Hematopoietic multipotent progenitor cell treated with erythropoietin and hydrocortisone succinate and interleukin-3 and kit ligand, for 15 days (in vitro differentiated cells): ENCODE results near the gene ENOSF1.
"Not testable (repeated sequence)": the region's sequence is repeated elsewhere in the genome, so short reads cannot be mapped to it uniquely, and the experiment has no call there.

ENCODE experiments used
- DNase-seq: peaks from one replicate; pipeline ENCODE4 v3.0.0-alpha.2; 2015; ENCODE audit warnings: low spot score

ENOSF1 gene, protein sequence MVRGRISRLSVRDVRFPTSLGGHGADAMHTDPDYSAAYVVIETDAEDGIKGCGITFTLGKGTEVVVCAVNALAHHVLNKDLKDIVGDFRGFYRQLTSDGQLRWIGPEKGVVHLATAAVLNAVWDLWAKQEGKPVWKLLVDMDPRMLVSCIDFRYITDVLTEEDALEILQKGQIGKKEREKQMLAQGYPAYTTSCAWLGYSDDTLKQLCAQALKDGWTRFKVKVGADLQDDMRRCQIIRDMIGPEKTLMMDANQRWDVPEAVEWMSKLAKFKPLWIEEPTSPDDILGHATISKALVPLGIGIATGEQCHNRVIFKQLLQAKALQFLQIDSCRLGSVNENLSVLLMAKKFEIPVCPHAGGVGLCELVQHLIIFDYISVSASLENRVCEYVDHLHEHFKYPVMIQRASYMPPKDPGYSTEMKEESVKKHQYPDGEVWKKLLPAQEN

DNA sequence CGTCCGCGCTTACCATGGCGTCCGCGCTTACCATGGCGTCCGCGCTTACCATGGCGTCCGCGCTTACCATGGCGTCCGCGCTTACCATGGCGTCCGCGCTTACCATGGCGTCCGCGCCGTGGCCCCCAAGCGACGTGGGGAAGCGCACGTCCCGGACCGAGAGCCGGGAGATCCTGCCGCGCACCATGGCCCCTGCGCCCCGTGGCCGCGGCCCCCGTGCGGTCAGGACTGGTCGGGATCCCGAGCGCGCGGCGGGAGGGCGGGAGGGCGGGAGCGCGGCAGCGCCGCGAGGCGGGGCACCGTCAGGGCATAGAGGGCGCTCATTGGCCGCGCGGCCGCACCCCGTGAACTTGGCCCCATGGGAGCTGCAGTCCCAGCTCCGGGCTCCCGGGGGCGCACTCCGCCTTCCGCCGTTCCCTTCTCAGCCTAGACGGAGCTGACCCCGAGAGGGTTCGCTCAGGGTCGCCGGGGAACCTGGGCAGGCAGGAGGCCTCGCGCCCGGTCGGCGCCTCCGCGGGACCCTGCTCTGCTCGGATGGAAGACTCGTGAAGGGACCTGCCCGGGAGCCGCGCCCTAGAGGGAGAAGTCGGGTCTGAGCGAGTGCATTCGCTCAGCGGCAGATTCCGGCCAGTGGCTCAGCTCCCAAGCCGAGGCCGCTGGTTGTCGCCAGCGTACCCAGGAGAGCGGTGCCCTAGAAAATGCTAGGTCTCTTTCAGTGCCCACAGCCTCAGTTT lies at the start of gene ENOSF1:
Gene ENOSF1 (minus strand): TSS at position 230 of the 734 bp plus-strand sequence. CDS start 43 bp downstream, at position 187.
- DNase-seq = peak; percentile 84

DNA sequence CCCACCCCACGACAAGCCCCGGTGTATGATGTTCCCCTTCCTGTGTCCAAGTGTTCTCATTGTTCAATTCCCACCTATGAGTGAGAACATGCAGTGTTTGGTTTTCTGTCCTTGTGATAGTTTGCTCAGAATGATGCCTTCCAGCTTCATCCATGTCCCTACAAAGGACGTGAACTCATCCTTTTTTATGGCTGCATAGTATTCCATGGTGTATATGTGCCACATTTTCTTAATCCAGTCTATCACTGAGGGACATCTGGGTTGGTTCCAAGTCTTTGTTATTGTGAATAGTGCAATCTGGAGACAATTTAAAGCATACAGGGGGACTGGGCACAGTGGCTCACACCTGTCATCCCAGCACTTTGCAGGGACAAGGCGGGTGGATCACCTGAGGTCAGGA lies 47.4 kb upstream of the ENOSF1 start:
- not testable (repeated sequence) for DNase-seq

DNA sequence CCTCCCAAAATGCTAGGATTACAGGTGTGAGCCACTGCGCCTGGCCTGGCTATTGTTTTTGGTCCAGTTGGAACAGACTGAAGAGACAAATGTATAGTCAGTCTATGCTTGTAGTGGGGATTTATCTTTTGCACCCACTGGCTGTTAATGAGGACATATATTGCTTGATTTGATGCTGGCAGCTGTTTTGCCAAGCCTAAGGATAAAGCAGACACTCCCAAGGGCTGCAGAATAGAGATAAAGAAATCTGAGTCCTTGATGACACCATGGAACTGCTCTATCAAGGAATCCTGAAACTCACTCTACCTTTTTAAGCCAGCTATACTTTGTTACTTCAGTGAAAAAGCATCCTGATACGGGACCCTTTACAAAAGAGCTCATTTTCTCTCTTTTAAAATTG lies 43.1 kb upstream of the ENOSF1 start:
- peak; percentile 62 for DNase-seq

DNA sequence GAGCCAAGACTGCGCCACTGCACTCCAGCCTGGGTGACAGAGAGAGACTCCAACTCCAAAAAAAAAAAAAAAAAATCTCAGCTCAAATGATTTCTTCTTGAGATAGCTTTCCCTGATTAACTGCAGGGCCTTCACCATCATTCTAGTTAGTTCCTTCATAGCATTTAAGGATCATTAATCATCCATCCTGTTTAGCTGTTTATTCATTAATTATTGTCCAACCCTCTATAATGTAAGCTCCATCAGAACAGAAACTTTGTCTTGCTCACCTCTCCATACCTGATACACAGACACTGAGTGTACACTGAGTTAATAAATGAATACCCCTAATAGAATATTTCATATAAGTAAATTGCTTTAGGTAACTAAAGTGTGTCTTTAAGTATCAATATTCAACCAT lies 42.2 kb upstream of the ENOSF1 start:
- DNase-seq = no peak

DNA sequence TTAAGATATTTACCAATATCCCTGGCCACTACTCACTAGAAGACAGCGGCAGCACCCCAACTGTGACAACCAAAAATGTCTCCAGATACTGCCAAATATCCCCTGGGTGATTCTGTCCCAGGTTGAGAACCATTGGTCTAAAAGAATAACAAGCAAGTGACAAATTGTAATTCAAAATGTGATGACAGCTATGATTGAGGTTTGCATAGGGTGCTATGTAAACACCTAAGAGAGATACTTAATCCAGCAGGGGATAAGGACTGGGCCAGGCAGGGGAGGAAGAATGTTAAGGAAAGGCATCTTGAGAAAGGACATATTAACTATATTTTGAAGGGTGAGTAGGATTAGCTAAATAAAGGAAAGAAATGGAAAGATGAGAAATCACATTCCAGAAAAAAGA lies 38.0 kb upstream of the ENOSF1 start:
- no peak for DNase-seq

DNA sequence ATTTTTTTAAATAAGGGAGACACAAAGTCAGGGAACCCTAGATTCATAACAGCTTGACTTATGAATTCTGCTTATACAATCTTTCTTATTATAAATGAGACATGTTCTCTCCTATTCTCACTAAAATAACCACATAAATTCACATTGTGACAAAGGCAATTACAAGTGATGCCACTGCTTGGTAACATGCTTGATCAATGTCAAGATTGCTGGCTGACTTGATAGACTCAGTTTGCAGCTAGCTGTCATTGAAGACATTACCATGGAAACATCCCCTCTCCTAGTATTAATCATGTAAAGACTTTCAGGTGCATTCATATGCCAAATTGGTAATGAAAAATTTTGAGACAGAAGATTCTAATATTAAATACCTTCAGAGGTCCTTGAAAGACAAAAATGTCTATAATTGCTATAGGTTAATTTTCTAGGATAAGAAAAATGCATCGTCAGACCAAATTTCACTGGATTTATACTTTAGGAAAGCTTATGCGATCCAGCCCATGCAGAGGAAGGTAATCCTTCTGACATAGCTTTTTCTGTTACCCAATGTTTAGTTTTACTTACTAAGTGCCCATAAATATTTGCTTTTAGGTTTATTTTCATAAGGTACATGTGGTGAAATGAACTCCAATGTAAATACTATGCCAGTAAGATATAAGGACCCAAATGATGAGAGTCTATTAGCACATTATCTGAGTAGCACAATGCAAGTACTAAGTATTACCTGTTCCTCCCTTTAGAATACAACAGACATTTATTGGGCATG lies 32.6 kb upstream of the ENOSF1 start:
- DNase-seq = no peak

DNA sequence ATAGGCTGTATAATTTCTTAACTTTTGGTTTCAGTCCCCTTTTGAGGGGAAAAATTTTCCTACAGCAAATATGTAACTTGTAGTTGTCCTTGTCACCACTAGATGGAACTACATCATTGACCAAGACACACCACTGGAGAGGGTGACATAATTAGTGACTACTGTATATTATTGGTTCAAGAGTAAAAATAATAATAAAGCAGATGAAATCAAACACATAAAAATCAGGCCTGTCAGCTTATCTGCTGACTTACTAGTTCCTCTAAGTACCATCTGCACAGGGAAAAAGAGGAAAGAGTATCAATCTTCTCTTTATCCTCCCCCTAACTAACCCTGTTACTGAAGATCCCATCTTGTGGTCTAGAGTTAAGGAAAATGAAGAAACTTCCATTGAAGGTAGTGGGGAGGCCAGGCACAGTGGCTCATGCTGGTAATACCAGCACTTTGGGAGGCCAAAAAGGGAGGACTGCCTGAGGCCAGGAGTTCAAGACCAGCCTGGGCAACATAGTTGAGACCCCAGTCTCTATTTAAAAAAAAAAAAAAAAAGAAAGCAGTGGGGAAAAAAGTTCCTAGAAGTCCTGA lies 29.6 kb upstream of the ENOSF1 start:
- peak; percentile 67 for DNase-seq

DNA sequence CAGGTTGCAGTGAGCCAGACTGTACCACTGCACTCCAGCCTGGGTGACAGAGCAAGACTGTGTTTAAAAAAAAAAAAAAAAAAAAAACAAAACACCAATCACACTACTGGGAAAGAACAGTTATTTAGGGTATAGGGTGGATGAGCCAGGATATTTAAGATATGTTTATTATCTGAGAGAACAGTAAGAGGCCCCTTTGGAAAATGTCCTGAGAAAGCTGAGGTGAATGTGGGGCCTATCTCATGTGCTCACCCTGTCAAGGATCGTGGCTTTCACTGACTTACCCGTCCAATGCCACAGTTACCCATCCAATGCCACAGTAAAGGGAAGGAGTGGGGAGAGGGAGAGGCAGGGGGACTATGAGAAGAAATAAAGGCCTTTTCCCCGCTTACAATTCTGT lies 19.9 kb upstream of the ENOSF1 start:
- DNase-seq = no peak

DNA sequence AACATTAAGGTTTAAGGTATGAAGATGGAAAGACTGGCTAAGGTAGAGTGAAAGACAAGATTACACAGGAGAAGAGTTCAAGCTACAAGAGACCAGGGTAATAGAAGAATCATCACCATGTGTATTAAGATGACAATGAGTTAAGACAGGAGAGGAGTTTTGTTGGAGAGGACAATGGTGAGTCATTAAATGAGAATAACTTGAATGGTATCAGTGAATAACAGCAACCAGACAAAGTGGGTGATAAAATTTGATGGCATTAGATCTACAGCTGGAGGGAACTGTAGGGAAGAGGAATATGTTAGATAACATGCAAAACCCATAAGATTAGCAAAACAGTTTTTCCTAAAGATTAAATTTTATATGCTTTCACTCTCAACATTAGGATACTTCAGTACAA lies 18.8 kb upstream of the ENOSF1 start:
- peak; percentile 16 for DNase-seq

DNA sequence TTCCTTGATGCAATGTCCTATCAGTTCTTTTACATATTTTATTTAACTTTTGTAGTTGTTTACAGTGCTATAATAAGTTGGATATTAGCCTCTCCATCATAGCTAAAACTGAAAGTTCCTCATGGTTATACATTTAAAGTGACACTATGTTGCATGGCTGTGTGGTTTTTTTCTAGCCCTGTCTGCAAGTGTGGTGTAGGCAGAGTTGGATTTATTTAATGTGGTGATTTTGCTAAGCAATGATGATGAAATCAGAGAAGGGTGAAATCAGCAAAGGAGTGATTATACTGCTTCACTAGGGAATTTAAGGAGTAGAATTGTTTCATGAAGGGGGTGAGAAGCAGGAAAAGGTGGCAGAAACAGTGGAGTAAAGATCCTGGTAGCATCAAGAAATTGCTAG lies 18.3 kb upstream of the ENOSF1 start:
- DNase-seq = no peak

DNA sequence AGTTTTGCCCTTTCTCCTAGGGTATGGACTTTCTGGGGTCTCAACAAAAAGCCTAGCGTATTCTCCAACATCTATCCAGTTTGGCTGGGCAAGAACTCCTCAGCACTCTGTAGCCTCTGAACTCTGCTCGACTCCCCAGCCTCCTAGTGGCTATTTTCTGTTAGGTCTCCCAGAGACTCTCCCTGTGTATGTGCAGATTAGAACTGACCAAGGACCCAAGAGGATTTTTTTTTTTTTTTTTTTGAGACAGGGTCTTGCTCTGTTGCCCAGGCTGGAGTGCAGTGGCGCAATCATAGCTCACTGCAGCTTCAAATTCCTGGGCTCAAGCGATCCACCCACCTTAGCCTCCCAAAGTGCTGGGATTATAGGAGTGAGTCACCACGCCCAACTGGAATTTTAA lies 17.7 kb upstream of the ENOSF1 start:
- DNase-seq = not testable (repeated sequence)

DNA sequence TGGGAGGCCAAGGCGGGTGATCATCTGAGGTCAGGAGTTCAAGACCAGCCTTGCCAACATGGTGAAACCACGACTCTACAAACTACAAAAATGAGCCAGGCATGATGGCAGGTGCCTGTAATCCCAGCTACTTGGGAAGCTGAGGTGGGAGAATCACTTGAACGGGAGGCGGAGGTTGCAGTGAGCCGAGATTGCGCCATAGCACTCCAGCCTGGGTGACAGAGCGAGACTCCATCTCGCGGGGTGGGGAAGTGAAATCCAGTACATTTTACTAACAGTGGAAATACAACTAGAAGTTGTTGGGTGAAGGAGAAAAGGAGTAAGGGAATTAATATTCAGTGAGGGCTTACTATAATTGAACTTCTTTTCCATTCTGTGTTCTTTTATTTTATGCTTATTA lies 13.2 kb upstream of the ENOSF1 start:
- no peak for DNase-seq

DNA sequence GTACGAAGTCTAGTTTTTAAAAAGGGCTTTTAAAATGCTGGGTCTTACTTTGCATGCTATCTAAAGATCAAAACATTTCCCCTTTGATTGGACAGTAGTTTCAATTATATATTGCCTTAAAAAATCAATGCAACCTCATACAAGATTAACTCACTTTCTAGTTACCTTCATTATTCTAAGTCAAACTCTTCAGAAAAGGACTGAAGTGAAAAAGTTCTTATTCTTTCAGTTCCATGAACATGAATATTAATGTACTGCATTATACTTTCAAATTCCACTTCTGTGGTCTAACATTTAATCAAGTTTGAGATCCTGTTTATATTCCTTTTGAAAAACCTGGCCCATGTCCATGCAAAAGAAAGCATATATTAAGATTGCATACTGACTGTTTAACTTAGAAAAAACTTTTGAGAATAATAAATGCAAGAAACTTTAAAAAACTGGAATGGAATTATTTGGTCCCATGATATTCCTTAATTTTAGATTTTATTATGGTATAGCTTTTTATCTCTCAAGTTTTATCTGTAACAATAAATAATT lies 11.2 kb upstream of the ENOSF1 start:
- DNase-seq = no peak

DNA sequence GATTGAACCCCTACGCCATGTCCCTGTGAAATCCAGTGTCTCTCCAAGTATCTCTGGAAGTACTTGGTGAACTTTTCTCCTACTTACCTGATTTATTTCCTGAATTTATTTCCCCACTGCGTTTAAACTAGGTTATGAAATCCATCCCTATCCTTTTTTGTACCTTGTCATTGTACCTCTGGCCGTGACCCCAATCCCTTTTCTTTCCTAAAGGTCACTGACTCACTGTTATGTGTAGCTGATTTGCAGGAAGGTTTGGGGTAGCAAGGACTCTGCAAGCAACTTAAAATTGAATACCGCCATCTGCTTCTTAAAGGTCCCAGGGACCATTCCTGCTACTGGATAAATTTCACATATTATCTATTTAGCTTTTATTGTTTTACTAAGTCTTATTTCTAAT lies 4.6 kb upstream of the ENOSF1 start:
- DNase-seq = no peak

DNA sequence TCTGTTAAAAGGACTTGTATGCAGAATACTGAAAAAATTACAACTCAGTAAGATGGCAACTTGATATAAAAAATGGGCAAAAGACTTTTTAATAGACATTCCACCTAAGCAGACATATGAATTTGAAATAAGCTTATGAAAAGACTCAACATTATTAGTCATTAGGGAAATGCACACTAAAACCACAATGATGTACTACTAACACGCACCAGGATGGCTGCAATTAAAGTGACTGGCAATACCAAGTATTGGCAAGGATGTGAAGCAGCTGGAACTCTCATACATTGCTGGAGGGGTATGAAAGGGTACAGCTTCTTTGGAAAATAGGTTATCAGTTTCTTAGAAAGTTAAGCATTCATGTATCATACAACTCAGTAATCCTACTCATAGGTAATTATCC lies 3.2 kb upstream of the ENOSF1 start:
- DNase-seq = no peak

DNA sequence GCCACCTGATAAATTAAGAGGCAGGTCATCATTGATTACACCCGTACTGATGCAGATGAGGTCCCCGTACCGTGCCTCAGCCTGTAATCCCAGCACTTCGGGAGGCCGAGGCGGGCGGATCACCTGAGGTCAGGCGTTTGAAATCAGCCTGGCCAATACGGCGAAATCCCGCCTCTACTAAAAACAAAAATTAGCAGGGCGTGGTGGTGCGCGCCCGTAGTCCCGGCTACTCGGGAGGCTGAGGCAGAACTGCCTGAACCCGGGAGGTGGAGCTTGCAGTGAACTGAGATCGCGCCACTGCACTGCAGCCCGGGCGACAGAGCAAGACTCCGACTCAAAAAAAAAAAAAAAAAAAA lies 683 bp upstream of the ENOSF1 start:
- no peak for DNase-seq

DNA sequence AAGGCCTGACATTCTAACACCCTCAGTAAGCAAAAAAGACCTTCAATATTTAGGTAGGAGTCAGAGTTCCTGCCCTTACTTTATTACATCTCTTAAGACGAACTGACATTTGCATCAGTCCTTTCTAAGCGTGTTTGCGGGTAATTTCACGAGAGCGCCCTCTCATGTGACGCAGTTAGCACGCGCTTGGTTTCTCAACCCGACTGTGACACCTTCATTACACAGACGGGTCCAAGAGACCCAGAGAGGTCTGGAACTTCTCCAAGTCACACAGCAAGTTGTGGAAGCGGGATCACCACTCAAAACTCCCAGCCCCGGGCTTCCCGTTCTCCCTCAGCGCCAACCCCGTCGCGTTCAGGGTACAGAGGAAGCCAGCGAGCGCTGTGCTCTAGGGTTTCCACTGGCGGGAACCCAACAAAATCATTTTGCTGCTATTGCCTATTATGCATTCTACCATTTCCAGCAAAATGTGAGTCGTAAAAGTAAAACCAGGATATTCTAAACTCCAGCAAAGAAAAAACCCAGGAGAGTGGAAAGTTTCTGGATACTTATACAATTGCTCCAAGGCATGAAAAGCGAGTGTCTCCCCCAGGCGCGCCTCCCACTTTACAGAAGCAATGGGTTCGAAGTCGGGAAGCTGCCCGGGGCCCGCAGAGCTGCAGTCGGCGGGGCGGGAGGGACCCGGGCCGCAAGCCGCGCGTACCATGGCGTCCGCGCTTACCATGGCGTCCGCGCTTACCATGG lies 601 bp downstream of the ENOSF1 start:
- DNase-seq = peak; percentile 77

DNA sequence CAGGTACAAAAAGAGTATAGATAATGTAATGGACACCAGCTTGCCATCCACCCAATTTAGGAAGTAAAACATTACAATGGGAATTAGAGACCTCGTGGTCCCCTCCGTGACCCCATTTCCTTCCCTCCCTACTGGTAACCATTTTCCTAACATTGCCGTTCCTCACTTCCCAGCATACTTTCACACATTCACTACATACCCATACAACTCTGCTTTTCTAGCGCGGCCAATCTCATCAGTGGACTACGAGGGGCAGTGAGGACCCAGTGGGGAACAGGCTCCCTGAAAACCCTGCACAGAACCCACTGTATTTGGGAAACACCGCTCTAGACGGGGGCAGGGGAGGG lies 1.1 kb downstream of the ENOSF1 start:
- no peak for DNase-seq

DNA sequence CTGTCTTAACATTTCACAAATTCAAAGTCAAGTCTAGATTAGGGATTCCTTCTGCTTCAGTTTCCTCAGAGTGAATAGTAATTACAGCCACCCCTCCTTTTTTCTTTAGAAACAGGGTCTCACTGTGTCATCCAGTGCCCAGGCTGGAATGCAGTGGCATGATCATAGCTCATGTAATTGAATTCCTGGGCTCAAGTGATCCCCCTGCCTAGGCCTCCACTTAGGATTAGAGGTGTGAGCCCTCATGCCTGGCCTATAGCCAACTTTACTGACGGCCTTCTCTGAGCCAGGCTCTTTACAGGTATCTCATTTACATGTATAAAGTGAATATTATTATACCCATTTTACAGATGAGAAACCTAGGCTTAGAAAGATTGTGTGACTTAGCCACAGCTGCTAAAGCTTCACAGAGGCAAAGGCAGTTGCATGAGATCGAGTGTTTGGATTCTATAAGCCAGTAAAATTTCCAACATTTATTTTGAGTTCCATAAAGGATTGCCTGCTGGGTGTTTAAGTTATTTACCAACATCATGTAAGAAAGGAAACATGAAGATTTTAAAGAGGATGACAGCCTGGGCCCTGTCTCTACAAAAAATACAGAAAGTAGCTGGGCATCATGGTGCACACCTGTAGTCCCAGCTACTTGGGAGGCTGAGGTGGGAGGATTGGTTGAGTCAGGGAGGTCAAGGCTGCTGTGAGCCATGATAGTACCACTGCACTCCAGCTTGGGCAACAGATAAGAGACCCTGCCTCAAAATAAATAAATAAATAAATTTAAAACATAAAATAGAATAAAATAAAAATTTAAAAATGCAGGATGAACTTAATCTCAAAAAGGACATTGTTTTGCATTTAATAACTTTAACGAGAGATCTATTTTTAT lies 1.8 kb downstream of the ENOSF1 start:
- DNase-seq = peak; percentile 23

DNA sequence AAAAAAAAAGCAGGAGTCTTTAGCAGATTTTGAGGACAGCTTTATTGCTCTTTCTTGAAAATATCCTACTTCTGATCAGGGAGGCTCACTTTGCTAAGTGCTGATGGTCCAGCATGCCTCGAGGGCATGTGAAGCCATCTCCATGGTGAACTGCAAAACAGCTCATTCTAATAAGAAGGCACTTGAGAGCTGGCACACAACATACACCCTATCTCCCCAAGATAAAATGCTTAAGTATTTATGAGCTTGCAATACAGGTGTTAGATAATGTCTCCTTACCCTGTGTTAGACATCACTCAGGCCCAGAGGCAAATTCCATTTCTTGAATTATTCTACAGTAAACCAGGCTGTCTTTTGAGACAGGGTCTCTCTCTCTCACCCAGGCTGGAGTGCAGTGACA lies 2.7 kb downstream of the ENOSF1 start:
- DNase-seq = no peak

DNA sequence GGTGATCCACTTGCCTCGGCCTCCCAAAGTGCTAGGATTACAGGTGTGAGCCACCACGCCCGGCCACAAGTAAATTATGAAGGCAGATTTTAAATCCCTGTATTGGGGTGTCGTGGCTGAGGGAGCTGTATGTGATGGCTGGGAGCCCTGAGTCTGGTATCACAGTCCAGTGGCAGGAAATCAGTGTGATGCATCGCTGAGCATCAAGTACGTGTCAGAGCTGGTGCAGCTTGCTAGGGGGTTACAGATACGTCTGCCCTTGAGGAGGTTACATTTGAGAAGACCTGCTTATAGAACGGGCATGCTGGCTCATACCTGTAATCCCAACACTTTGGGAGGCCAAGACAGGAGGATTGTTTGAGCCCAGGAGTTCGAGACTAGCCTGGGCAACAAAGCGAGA lies 4.3 kb downstream of the ENOSF1 start:
- no peak for DNase-seq
